Parathyroid adenoma (tissue), 2 donors: ENCODE data around the gene SPEM3.

Experiments
- H2AFZ ChIP-seq: fragments of 300-600 bp; sonication (generic); one replicate; pipeline ENCODE4 v1.7.0; 2017; ENCODE audit warnings: antibody characterized with exemption, mild to moderate bottlenecking
- H3K27ac ChIP-seq: fragments of 300-600 bp; sonication (generic); one replicate; pipeline ENCODE4 v1.7.0; 2017
- H3K27me3 ChIP-seq: fragments of 300-600 bp; sonication (generic); one replicate; pipeline ENCODE4 v1.7.0; 2017; ENCODE audit warnings: low read length; ENCODE audit not compliant: control insufficient read depth, insufficient read depth
- H3K36me3 ChIP-seq: fragments of 300-600 bp; sonication (generic); one replicate; pipeline ENCODE4 v1.7.0; 2017; ENCODE audit warnings: low read length; ENCODE audit not compliant: control insufficient read depth, insufficient read depth
- H3K4me1 ChIP-seq: fragments of 300-600 bp; sonication (generic); one replicate; pipeline ENCODE4 v1.7.0; 2017; ENCODE audit warnings: control low read depth
- H3K4me2 ChIP-seq: fragments of 300-600 bp; sonication (generic); one replicate; pipeline ENCODE4 v1.7.0; 2017; ENCODE audit warnings: low read length
- H3K4me3 ChIP-seq: fragments of 300-600 bp; sonication (generic); one replicate; pipeline ENCODE4 v1.7.0; 2017; ENCODE audit warnings: low read depth, low read length
- H3K79me2 ChIP-seq: fragments of 300-600 bp; sonication (generic); one replicate; pipeline ENCODE4 v1.7.0; 2017; ENCODE audit warnings: control low read depth
- H3K9ac ChIP-seq: fragments of 300-600 bp; sonication (generic); one replicate; pipeline ENCODE4 v1.7.0; 2017; ENCODE audit warnings: mild to moderate bottlenecking
- H3K9me3 ChIP-seq: fragments of 300-600 bp; sonication (generic); one replicate; pipeline ENCODE4 v1.7.0; 2017; ENCODE audit warnings: low read length; ENCODE audit not compliant: control insufficient read depth
- CTCF ChIP-seq: fragments of 300-600 bp; sonication (generic); IDR thresholded peaks from one replicate; pipeline ENCODE4 v1.7.0; 2017; ENCODE audit warnings: antibody characterized with exemption, mild to moderate bottlenecking
- donor health status: primary hyperparathyroidism.

Gene SPEM3

GRCh38 chr17:7408863-7409262 is 19.8 kb upstream of the SPEM3 start:
- Histone ChIP-seq H3K9me3 (no peaks in the 10 kb centered on the region), H3K79me2 (no peaks in the 10 kb centered on the region), H3K4me3 (no peak overlapping the region), H3K4me2 (no peak overlapping the region), H3K27me3 (no peaks in the 10 kb centered on the region), H3K9ac (no peak overlapping the region), H3K36me3 (no peaks in the 10 kb centered on the region), H3K4me1 (peaks cover 7% of the 10 kb centered on the region), H3K27ac (no peak overlapping the region), H2AFZ (no peak overlapping the region)
- no peak for TF ChIP-seq CTCF

GRCh38 chr17:7409716-7410115 is 18.9 kb upstream of the SPEM3 start:
- no peaks in the 10 kb centered on the region for H3K79me2 ChIP-seq
- no peaks in the 10 kb centered on the region for H3K9me3 ChIP-seq
- no peak overlapping the region for H3K4me2 ChIP-seq
- no peak for TF ChIP-seq CTCF
- H3K4me3 ChIP-seq: no peak overlapping the region
- no peak overlapping the region for H3K9ac ChIP-seq
- H3K36me3 ChIP-seq: no peaks in the 10 kb centered on the region
- no peak overlapping the region for H3K27ac ChIP-seq
- H3K27me3 ChIP-seq: no peaks in the 10 kb centered on the region
- no peak overlapping the region for H2AFZ ChIP-seq
- H3K4me1 ChIP-seq: peaks cover 7% of the 10 kb centered on the region

GRCh38 chr17:7410634-7411426 is 17.8 kb upstream of the SPEM3 start:
- TF ChIP-seq CTCF: no peak
- Histone ChIP-seq H3K79me2 (no peaks in the 10 kb centered on the region), H3K27me3 (no peaks in the 10 kb centered on the region), H3K4me1 (peaks cover 4% of the 10 kb centered on the region), H3K27ac (no peak overlapping the region), H3K4me2 (no peak overlapping the region), H3K4me3 (no peak overlapping the region), H3K9ac (no peak overlapping the region), H3K36me3 (no peaks in the 10 kb centered on the region), H3K9me3 (no peaks in the 10 kb centered on the region), H2AFZ (no peak overlapping the region)

DNA sequence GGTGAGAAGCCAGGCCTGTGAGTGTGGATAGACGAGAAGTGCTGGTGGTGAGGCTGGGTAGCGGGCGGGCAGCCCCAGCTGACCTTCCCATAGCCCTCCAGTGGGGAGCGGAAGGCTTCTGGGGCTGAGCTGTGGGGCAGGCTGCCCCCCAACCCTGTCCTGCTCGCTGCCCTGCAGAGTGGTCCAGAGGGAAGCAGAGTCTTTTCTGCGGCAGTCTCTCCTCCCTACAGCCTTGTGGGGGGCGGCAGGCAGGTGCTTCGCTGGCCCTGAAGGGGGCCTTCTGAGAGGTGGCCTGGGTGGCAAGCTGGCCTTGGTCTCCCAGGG is 17.3 kb upstream of the SPEM3 start:
- Histone ChIP-seq H3K9me3 (no peaks in the 10 kb centered on the region), H3K4me2 (no peak overlapping the region), H3K4me3 (no peak overlapping the region), H3K27me3 (no peaks in the 10 kb centered on the region), H3K4me1 (no peaks in the 10 kb centered on the region), H3K36me3 (no peaks in the 10 kb centered on the region), H2AFZ (no peak overlapping the region), H3K27ac (no peak overlapping the region), H3K9ac (no peak overlapping the region), H3K79me2 (no peaks in the 10 kb centered on the region)
- no peak for TF ChIP-seq CTCF

DNA sequence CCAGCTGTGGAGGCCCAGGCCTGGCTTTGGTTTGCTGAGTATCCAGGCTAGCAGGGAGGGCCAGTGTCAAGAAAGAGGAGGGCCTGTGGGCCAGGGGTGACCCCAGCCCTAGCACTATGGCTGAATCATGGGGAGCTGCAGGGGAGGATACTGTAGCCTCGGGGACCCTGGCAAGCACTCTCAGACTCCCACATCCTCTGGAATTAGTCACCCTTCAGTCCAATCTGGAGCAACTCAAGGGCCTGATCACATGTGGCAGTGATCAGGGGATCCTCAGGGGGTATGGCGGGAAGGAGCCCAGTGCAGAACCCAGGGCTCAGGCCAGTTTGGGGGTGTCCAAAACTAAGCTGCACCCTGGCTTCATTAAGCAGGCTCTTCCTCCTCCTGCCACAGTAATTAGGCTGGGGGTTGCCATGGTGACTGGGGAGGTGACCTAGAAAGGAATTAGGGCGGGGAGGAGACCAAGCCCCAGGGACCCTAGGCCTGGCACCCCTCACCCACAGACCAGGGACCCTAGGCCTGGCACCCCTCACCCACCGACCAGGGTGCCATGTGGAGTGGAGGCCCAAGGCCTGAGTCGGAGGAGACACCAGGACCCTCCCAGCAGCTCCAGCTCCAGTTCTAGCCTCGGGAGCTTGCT is 15.2 kb upstream of the SPEM3 start:
- no peaks in the 10 kb centered on the region for H3K4me1 ChIP-seq
- no peaks in the 10 kb centered on the region for H3K9me3 ChIP-seq
- H3K4me2 ChIP-seq: no peak overlapping the region
- no peak overlapping the region for H3K4me3 ChIP-seq
- no peak overlapping the region for H3K9ac ChIP-seq
- no peaks in the 10 kb centered on the region for H3K79me2 ChIP-seq
- TF ChIP-seq CTCF: no peak
- H3K27ac ChIP-seq: no peak overlapping the region
- no peaks in the 10 kb centered on the region for H3K27me3 ChIP-seq
- no peaks in the 10 kb centered on the region for H3K36me3 ChIP-seq
- no peak overlapping the region for H2AFZ ChIP-seq
